ENCODE measurements around the gene MRPL42.

GRCh38 chr12:93442411-93443340 is 24.6 kb upstream of the MRPL42 start:
- TF ChIP-seq, protein P1, sequence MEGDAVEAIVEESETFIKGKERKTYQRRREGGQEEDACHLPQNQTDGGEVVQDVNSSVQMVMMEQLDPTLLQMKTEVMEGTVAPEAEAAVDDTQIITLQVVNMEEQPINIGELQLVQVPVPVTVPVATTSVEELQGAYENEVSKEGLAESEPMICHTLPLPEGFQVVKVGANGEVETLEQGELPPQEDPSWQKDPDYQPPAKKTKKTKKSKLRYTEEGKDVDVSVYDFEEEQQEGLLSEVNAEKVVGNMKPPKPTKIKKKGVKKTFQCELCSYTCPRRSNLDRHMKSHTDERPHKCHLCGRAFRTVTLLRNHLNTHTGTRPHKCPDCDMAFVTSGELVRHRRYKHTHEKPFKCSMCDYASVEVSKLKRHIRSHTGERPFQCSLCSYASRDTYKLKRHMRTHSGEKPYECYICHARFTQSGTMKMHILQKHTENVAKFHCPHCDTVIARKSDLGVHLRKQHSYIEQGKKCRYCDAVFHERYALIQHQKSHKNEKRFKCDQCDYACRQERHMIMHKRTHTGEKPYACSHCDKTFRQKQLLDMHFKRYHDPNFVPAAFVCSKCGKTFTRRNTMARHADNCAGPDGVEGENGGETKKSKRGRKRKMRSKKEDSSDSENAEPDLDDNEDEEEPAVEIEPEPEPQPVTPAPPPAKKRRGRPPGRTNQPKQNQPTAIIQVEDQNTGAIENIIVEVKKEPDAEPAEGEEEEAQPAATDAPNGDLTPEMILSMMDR (conservative IDR thresholded peaks at IDR 0.05; ENCODE audit: low read depth in 2 of 2) = no peak
- TF ChIP-seq, protein P2, sequence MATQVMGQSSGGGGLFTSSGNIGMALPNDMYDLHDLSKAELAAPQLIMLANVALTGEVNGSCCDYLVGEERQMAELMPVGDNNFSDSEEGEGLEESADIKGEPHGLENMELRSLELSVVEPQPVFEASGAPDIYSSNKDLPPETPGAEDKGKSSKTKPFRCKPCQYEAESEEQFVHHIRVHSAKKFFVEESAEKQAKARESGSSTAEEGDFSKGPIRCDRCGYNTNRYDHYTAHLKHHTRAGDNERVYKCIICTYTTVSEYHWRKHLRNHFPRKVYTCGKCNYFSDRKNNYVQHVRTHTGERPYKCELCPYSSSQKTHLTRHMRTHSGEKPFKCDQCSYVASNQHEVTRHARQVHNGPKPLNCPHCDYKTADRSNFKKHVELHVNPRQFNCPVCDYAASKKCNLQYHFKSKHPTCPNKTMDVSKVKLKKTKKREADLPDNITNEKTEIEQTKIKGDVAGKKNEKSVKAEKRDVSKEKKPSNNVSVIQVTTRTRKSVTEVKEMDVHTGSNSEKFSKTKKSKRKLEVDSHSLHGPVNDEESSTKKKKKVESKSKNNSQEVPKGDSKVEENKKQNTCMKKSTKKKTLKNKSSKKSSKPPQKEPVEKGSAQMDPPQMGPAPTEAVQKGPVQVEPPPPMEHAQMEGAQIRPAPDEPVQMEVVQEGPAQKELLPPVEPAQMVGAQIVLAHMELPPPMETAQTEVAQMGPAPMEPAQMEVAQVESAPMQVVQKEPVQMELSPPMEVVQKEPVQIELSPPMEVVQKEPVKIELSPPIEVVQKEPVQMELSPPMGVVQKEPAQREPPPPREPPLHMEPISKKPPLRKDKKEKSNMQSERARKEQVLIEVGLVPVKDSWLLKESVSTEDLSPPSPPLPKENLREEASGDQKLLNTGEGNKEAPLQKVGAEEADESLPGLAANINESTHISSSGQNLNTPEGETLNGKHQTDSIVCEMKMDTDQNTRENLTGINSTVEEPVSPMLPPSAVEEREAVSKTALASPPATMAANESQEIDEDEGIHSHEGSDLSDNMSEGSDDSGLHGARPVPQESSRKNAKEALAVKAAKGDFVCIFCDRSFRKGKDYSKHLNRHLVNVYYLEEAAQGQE (IDR thresholded peaks at IDR 0.05; ENCODE audit: unreplicated experiment) = no peak
- TF ChIP-seq EZH2phosphoT487 (IDR thresholded peaks at IDR 0.05; ENCODE audit: unreplicated experiment) (no peak), POLR2AphosphoS5 (IDR thresholded peaks at IDR 0.05; ENCODE audit: low read depth) (no peak), JUNB (IDR thresholded peaks at IDR 0.05; ENCODE audit: unreplicated experiment) (no peak), ETS1 (IDR thresholded peaks at IDR 0.05) (no peak)

Measured in GM23338 (cell line).